Pericardium fibroblast (primary cell): ENCODE data around the gene FAM124A. TPM values are rescaled to one million over a fixed set of nuclear protein-coding genes. Genes with fewer than 3 reads are reported as not detected.

Source experiments
- total RNA-seq: library from RNA; depleted of rRNA; stranded (reverse); fragments of >200 nt; gene quantifications from 2 replicates; pipeline ENCODE4 v1.2.3, GENCODE V29; 2015

The FAM124A gene, protein sequence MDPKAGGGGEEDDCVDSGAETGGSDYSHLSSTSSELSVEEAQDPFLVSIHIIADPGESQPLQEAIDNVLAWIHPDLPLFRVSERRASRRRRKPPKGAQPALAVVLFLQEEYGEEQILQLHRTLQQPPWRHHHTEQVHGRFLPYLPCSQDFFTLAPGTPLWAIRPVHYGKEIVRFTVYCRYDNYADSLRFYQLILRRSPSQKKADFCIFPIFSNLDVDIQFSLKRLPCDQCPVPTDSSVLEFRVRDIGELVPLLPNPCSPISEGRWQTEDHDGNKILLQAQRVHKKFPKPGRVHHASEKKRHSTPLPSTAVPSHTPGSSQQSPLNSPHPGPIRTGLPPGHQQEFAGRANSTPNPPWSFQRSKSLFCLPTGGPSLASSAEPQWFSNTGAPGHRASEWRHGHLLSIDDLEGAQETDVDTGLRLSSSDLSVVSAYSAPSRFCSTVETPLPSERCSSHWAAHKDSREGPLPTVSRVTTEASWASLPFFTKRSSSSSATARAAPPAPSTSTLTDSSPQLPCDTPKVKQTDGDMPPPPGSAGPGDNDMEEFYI
- 0.35 and 0.68 TPM in 2 replicates for total RNA-seq

DNA sequence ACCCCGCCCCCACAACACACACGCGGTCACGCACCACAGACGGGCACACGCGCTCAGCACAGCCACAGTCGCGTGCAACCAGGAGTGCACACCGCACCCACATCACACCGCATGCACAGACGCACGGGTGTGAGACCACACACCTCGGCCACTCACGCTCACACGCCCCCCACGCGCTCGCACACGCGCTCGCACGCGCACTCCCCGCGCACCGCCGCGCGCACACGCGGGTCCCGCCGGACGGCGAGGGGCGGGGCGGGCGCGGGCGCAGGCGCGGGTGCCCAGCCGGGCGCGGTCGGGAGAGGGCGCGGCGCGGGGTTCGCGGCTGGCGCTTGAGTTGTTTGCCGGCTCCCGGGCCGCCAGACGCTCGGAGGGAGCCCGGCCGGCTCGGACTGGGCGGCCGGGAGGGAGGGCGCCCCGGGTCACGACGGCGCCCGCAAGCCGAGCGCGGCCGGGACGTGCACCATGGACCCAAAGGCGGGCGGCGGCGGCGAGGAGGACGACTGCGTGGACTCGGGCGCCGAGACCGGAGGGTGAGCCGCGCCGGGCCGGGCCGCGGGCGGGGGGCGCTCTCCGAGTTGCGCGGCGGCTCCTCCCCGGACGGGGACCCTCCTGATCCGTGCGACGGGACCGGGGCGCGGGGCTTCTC, at the start of gene FAM124A:
Gene FAM124A, plus strand, starts transcription at position 362 of the 649 bp plus-strand sequence. Its CDS starts 104 bp downstream, at position 466.

Other genes starting within 250 kb of the FAM124A start
- not detected in 2 replicates for gene C13orf42, start 111.1 kb upstream of the FAM124A start, total RNA-seq
- gene SERPINE3, start 117.3 kb downstream of the FAM124A start, total RNA-seq = not detected in 2 replicates
- 16.9 and 18.5 TPM in 2 replicates for gene INTS6, start 230.6 kb downstream of the FAM124A start, total RNA-seq